SK-N-MC (cell line): Measurements from ENCODE around the gene RAPGEF2.

Experiments
- EZH2 ChIP-seq: fragments of 200-600 bp; sonication (generic); IDR thresholded peaks from one replicate; pipeline ENCODE4 v1.6.1; 2017; ENCODE audit warnings: antibody characterized with exemption
- FOXP2 ChIP-seq: optimal IDR thresholded peaks from 2 replicates; pipeline ENCODE3; 2011; ENCODE audit warnings: mild to moderate bottlenecking, moderate library complexity; ENCODE audit not compliant: insufficient read depth; ENCODE audit errors: extremely low read length, control extremely low read depth
- POLR2AphosphoS5 ChIP-seq: IDR thresholded peaks from 2 replicates; pipeline ENCODE4 v1.6.1; 2012; ENCODE audit warnings: mild to moderate bottlenecking, low read depth, low read length, borderline replicate concordance

- TF ChIP-seq POLR2AphosphoS5 = no peak
- no peak for TF ChIP-seq EZH2
- TF ChIP-seq FOXP2 = no peak
Measured at GRCh38 chr4:159376289-159376688, 273.4 kb downstream of the RAPGEF2 start.
